ENCODE measurements around the gene KCTD13.
A peak's percentile ranks its signal among the peaks of the same experiment; 100 is the strongest.
"Not testable (repeated sequence)": the region's sequence is repeated elsewhere in the genome, so short reads cannot be mapped to it uniquely, and the experiment has no call there.

KCTD13 gene

DNA sequence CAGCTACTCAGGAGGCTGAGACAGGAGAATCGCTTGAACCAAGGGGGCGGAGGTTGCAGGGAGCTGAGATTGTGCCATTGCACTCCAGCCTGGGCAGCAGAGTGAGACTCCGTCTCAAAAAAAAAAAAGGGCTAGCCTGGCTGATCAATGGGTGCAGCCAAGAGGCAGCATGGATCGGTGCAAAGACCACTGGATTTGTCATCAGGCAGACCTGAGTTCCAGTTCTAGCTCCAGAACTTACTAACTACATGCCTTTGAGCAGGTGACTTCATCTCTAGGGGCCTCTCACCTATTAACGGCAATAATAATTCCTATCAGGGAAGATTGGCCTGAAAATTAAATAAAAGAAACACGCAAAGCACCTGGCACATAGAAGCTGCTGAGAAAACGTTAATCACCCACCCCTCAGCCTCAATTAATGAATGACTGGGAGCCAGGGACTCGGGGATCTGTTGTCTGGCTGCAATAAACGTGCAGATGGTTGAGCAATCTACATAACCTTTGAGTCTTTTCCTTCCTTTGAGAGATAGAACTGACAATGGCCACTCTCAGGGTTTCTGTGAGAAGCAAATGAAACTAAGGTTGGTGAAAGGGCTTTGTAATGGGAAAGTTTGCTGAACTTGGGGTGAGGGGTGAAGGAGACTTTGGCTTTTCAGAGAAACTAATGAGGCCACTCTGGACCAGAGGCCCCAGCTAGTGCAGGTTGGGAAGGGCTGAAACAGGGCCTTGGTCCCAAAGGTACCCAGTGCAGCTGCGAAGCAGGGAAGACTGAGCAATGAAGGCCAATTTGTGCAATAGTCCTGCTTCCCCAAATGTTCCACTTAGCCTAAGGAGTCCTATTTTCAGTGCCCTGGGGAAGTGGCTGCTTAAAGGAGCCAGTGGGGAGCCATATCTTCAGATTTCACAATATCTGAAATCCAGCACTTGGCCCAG lies 34.2 kb downstream of the KCTD13 start:
- H3K9me3 ChIP-seq (ENCODE audit: insufficient read depth, low read length), result no peaks in the 10 kb centered on the region
- no peak overlapping the region for H3K4me3 ChIP-seq (ENCODE audit: insufficient read length, low read depth)
- H3K9ac ChIP-seq (ENCODE audit: insufficient read length, low read depth), result peak overlapping the region; percentile 14
- H3K27me3 ChIP-seq (ENCODE audit: insufficient read depth, insufficient read length), result no peaks in the 10 kb centered on the region
- H3K4me1 ChIP-seq (ENCODE audit: insufficient read depth, insufficient read length), result peaks cover 5% of the 10 kb centered on the region
- peaks cover 7% of the 10 kb centered on the region for H3K36me3 ChIP-seq (ENCODE audit: insufficient read depth, insufficient read length, low read length)
- TF ChIP-seq SUZ12 (IDR thresholded peaks at IDR 0.05; ENCODE audit: extremely low read depth, insufficient read depth, insufficient read length) (no peak), ZNF274 (IDR thresholded peaks at IDR 0.05; ENCODE audit: low read depth, low read length) (no peak), YY1 (IDR thresholded peaks at IDR 0.05; ENCODE audit: insufficient read depth, insufficient read length) (no peak)
- DNase-seq (ENCODE audit: low read depth, low spot score), result peak; percentile 55

DNA sequence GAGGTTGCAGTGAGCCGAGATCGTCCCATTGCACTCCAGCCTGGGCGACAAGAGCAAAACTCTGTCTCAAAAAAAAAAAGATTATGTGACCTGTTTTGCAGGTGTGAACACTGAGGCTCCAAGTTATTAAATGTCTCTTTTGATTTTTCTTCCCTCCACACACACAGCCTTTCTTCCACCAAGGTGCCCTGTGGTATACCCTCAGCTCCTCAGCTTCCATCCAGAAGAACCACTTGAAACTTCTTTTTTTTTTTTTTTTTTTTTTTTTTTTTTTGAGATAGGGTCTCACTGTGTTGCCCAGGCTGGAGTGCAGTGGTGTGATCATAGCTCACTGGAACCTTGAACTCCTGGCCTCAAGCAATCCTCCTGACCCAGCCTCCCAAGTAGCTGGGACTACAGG lies 36.7 kb downstream of the KCTD13 start:
- H3K9me3 ChIP-seq (ENCODE audit: insufficient read depth, low read length); DNase-seq (ENCODE audit: low read depth, low spot score); H3K4me1 ChIP-seq (ENCODE audit: insufficient read depth, insufficient read length); H3K36me3 ChIP-seq (ENCODE audit: insufficient read depth, insufficient read length, low read length); H3K9ac ChIP-seq (ENCODE audit: insufficient read length, low read depth); H3K27me3 ChIP-seq (ENCODE audit: insufficient read depth, insufficient read length); H3K4me3 ChIP-seq (ENCODE audit: insufficient read length, low read depth): not testable (repeated sequence)

DNA sequence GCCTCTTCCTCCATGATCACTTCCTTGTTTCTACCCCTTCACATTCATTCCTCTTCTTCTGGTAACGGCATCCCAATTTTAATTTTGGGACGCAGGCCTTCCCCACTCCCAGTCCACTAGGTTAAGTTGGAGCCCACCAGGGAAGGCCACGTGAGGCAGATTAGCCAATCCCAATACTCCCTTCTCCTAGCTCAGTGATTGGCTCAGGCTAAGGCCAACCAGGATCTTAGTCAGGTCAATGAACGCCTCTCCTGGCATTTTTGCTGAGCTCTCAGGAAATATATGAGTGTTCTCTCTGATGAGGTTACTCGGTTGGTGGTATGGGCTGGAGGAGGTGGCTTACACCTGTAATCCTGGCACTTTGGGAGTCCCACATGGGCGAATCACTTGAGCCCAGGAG lies 42.0 kb downstream of the KCTD13 start:
- no peaks in the 10 kb centered on the region for H3K4me1 ChIP-seq (ENCODE audit: insufficient read depth, insufficient read length)
- H3K36me3 ChIP-seq (ENCODE audit: insufficient read depth, insufficient read length, low read length), result peaks cover 14% of the 10 kb centered on the region
- H3K9ac ChIP-seq (ENCODE audit: insufficient read length, low read depth), result no peak overlapping the region
- no peaks in the 10 kb centered on the region for H3K27me3 ChIP-seq (ENCODE audit: insufficient read depth, insufficient read length)
- no peak for TF ChIP-seq ZNF274 (IDR thresholded peaks at IDR 0.05; ENCODE audit: low read depth, low read length)
- no peak for TF ChIP-seq YY1 (IDR thresholded peaks at IDR 0.05; ENCODE audit: insufficient read depth, insufficient read length)
- no peak for TF ChIP-seq SUZ12 (IDR thresholded peaks at IDR 0.05; ENCODE audit: extremely low read depth, insufficient read depth, insufficient read length)
- no peaks in the 10 kb centered on the region for H3K9me3 ChIP-seq (ENCODE audit: insufficient read depth, low read length)
- no peak overlapping the region for H3K4me3 ChIP-seq (ENCODE audit: insufficient read length, low read depth)
- DNase-seq (ENCODE audit: low read depth, low spot score), result no peak

DNA sequence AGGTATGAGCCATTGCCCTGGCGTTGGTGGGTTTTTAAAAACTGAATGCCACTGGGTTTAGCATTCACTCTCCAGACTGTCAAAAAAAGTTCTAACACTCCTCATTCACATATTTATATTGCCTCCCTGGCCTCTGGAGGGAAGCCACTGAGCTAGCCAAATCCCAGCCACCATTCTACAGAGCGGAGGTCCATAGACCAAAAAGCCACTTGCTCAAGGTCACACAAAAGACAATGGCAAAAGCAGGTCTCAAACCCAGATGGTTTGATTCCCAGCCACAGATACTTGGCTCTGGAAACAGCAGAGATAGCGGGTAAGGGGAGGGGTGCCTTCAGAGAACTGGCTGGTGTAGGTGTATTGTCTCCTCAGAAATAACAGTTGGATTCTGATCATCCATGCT lies 45.0 kb downstream of the KCTD13 start:
- Histone ChIP-seq H3K36me3 (ENCODE audit: insufficient read depth, insufficient read length, low read length) (peaks cover 14% of the 10 kb centered on the region), H3K9me3 (ENCODE audit: insufficient read depth, low read length) (no peaks in the 10 kb centered on the region), H3K4me3 (ENCODE audit: insufficient read length, low read depth) (no peak overlapping the region), H3K27me3 (ENCODE audit: insufficient read depth, insufficient read length) (no peaks in the 10 kb centered on the region), H3K4me1 (ENCODE audit: insufficient read depth, insufficient read length) (no peaks in the 10 kb centered on the region), H3K9ac (ENCODE audit: insufficient read length, low read depth) (no peak overlapping the region)
- DNase-seq (ENCODE audit: low read depth, low spot score), result no peak
- TF ChIP-seq SUZ12 (IDR thresholded peaks at IDR 0.05; ENCODE audit: extremely low read depth, insufficient read depth, insufficient read length) (no peak), YY1 (IDR thresholded peaks at IDR 0.05; ENCODE audit: insufficient read depth, insufficient read length) (no peak), ZNF274 (IDR thresholded peaks at IDR 0.05; ENCODE audit: low read depth, low read length) (no peak)

DNA sequence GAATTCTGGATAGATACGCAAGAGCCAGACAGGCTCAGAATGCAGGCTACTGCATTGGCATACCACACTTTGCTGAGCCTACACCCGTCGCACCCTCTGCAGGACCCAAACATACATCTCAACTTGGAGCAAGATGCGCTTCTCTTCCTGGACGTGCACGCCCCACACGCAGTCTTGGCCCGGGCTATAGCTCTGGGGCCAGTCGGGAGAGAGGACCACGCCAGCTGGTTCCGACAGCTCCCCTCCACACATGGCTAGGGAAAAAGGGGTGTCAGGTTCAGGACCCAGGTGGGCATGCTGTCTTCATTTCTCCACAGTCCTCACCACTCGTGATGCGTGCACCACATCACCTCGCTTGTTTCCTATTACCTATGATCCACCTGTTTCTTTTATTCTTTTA lies 47.9 kb downstream of the KCTD13 start:
- Histone ChIP-seq H3K36me3 (ENCODE audit: insufficient read depth, insufficient read length, low read length) (peaks cover 12% of the 10 kb centered on the region), H3K4me3 (ENCODE audit: insufficient read length, low read depth) (no peak overlapping the region), H3K27me3 (ENCODE audit: insufficient read depth, insufficient read length) (no peaks in the 10 kb centered on the region), H3K4me1 (ENCODE audit: insufficient read depth, insufficient read length) (peaks cover 3% of the 10 kb centered on the region), H3K9ac (ENCODE audit: insufficient read length, low read depth) (peak overlapping the region; percentile 61), H3K9me3 (ENCODE audit: insufficient read depth, low read length) (no peaks in the 10 kb centered on the region)
- no peak for DNase-seq (ENCODE audit: low read depth, low spot score)
- no peak for TF ChIP-seq ZNF274 (IDR thresholded peaks at IDR 0.05; ENCODE audit: low read depth, low read length)
- TF ChIP-seq SUZ12 (IDR thresholded peaks at IDR 0.05; ENCODE audit: extremely low read depth, insufficient read depth, insufficient read length), result no peak
- TF ChIP-seq YY1 (IDR thresholded peaks at IDR 0.05; ENCODE audit: insufficient read depth, insufficient read length), result no peak

DNA sequence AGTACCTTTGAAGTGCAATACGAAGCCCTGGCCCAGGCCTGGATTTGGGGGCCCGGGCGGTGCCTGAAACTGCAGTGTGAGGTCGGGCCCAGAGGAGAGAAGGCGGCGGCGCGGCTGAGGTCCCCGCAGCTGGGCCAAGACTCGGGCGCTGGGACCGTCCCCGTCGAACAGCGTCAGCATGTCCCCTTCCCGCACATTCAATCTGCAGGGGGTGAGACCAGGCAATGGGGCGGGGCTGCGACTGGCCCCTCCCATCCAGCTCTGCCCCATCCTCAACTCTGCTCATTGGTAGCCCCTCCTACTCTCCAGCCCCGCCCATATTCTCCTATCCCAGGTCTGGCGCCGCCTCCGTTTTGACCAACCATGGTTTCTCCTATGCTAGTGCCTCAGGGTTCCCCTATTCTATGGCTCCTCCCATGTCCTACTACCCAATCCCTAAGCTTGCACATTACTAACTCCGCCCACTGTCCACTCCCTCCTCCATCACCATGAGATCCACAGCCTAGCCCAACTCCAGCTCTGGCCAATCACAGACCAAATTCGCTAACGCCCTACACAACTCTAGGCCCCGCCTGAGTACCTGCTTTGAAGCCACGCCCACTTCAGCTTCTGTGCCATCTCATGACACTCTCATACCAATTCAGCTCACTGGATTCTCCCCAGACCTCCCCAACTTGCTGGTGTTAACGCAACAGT lies 48.6 kb downstream of the KCTD13 start:
- peak; percentile 92 for DNase-seq (ENCODE audit: low read depth, low spot score)
- H3K9ac ChIP-seq (ENCODE audit: insufficient read length, low read depth), result peak overlapping the region; percentile 59
- peak overlapping the region; percentile 34 for H3K4me3 ChIP-seq (ENCODE audit: insufficient read length, low read depth)
- H3K36me3 ChIP-seq (ENCODE audit: insufficient read depth, insufficient read length, low read length), result peaks cover 13% of the 10 kb centered on the region
- peaks cover 9% of the 10 kb centered on the region for H3K4me1 ChIP-seq (ENCODE audit: insufficient read depth, insufficient read length)
- H3K9me3 ChIP-seq (ENCODE audit: insufficient read depth, low read length), result no peaks in the 10 kb centered on the region
- TF ChIP-seq YY1 (IDR thresholded peaks at IDR 0.05; ENCODE audit: insufficient read depth, insufficient read length) (no peak), ZNF274 (IDR thresholded peaks at IDR 0.05; ENCODE audit: low read depth, low read length) (no peak), SUZ12 (IDR thresholded peaks at IDR 0.05; ENCODE audit: extremely low read depth, insufficient read depth, insufficient read length) (no peak)
- H3K27me3 ChIP-seq (ENCODE audit: insufficient read depth, insufficient read length), result no peaks in the 10 kb centered on the region

DNA sequence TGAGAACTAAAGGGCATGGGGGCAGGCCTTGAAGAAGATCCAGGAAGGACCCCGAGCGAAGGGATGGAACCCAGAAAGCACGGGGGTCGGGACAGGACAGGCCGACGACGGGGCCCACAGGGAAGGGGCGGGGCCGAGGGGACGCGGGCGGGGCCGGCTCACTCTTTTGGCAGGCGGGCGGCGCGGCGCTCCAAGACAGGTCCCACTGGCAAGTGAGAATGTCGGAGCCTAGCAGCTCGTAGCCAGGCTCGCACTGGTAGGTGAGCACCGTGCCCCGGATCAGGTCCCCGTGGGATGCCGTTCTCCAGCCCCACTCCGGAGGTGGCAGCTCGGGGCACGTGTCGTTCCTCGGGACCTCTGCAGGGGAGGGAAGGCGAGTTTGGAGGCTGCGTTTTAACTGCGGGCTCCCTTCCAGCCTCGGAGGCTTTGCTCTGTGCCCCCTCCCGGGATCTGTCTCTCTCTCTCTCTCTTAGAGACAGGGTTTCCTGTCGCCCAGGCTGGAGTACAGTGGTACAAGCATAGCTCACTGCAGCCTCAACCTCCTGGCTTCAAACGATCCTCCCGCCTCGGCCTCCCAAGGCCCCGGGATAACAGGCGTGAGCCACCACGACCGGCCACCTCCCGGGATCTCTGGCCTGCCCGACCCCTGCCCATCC lies 49.3 kb downstream of the KCTD13 start:
- TF ChIP-seq YY1 (IDR thresholded peaks at IDR 0.05; ENCODE audit: insufficient read depth, insufficient read length) (no peak), SUZ12 (IDR thresholded peaks at IDR 0.05; ENCODE audit: extremely low read depth, insufficient read depth, insufficient read length) (no peak), ZNF274 (IDR thresholded peaks at IDR 0.05; ENCODE audit: low read depth, low read length) (no peak)
- peak overlapping the region; percentile 34 for H3K4me3 ChIP-seq (ENCODE audit: insufficient read length, low read depth)
- H3K36me3 ChIP-seq (ENCODE audit: insufficient read depth, insufficient read length, low read length), result peaks cover 18% of the 10 kb centered on the region
- H3K9me3 ChIP-seq (ENCODE audit: insufficient read depth, low read length), result no peaks in the 10 kb centered on the region
- no peaks in the 10 kb centered on the region for H3K27me3 ChIP-seq (ENCODE audit: insufficient read depth, insufficient read length)
- no peak for DNase-seq (ENCODE audit: low read depth, low spot score)
- peaks cover 12% of the 10 kb centered on the region for H3K4me1 ChIP-seq (ENCODE audit: insufficient read depth, insufficient read length)
- H3K9ac ChIP-seq (ENCODE audit: insufficient read length, low read depth), result peak overlapping the region; percentile 59

Data from NT2/D1 (cell line).